Stimulated activated naive CD4-positive, alpha-beta T cell treated with Interleukin-2 at 50 U/mL for 16 hours (primary cell): ENCODE measurements around the gene BET1L.
"Not testable (repeated sequence)": the region's sequence is repeated elsewhere in the genome, so short reads cannot be mapped to it uniquely, and the experiment has no call there.

Experiments
- DNase-seq: peaks from one replicate; lab custom pipeline; 2025; lab: John Stamatoyannopoulos, UW

The BET1L gene

DNA sequence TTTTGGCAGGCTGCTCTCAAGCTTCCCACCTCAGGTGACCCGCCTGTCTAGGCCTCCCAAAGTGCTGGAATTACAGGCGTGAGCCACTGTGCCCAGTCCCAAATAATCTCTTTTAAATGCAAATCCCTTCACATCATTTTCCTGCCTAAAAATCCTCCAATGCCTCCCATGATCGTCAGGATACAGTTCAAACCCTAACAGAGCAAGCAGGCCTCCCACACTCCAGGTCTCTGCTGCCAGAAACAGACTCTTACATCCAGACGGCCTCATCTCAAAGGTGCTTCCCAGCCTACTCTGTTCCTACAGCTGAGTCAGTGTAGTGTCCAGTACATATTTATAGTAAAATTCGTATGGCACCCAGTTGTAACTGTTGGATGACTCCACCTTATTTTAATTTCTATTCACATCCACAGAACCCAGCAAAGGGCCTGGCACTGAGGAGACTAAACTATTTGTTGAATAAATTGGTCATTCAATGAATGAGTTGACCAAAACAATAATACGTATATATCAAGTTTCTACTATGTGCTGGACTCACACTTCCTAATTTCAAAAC, 20.7 kb upstream of the BET1L start:
- DNase-seq, result no peak

GRCh38 chr11:225734-226453, 18.7 kb upstream of the BET1L start:
- DNase-seq, result no peak

DNA sequence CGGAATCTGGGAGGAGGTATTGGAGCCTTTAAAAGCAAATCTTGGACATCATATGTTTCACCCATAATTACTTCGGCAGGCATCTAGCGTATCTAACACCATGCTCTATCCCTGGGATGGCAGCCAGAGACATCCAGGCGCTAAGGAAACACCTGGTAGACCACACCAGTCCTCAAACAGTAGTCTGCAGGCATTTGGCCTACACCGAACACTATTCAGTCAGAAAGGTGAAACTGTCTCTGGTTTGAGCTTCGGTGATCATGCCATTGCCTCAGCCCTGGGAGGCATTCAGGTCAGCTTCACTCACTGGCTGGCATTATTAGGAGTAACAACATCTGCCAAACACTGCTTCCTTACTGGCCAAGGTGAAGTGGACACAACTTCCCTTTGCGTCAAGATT, 17.2 kb upstream of the BET1L start:
- no peak for DNase-seq

DNA sequence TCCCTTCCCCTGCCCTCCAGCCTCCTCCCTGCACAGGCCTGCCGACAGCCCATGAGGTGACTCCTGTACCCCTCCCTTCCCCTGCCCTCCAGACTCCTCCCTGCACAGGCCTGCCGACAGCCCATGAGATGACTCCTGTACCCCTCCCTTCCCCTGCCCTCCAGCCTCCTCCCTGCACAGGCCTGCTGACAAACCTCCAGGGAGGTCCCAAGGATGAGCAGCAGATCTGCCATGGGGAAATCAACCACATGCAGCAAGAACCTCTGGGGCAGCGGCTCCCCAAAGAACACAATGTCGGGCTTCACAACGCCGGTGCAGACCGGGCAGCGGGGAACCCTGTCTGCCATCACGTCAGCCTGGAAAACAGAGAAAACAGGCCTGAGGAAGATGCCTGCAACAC, 16.7 kb upstream of the BET1L start:
- DNase-seq, result no peak

DNA sequence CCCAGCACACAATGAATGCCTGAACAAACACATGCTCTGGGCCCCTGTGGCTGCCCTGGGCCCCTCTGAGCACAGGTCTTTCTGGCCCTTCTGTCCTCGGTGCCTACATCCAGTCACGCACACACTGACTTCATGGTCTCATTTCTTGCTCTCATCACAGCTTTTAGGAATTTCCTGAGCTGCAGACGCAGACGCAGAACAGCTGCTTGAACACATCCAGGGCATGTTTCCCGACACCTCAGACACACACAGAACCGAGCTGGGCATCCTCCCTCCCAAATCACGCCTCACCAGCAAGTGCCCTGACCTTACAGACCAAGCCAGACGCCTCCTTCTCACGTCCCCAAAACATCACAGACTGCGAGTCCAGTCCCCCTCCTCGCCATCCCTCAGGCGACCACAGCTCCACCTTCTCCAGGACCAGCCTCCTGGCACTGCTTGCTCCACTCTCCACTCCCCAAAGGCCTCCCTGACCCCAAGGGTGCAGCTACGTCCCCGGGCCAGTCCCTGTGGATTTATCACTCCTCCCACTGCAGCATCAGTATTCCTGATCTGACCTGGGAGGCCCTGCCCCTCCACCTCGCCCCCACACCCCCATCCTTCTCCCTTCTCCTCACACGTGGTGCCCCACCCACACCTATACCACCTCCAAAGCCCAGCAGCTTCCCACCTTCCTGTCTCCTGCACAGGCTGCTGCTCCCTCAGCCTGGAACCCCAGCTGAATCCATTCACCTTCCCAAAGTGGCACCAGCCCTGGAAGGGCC, 16.0 kb upstream of the BET1L start:
- no peak for DNase-seq

DNA sequence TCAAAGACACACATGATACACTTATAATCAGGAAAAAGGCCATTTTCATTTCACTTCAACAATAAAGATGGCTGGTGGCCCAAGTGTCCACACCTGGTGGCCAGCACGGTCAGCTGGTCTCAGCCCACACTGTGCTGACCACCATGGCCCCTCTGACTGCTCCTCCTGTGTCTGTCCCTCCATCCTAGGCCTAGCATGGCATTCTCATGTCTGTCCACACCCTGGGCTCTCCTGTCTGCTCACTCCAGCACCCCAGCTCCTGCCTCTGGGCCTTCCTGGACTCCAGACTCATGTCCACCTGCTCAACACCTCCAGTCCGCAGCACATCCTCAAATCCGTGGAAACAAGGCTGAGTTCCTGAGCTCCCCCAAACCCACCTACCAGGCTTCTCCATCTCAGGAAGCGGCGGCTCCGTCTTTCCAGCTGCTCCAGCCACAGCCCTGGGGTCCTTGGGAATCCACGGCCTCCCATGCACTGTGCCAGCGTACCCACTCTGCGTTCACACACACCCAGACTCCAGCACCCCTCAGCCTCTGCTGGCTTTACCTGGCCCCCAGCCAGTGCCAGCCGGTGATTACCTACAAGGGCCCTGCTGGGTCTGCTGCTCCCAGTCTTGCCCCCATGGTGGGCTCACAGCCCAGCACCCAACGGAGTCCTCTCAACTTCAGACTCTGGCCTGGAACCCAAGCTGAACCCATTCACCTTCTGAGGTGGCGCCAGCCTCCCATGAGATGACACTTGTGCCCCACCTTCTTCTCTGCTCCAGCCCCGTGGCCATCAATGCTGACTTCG, 15.0 kb upstream of the BET1L start:
- DNase-seq, result no peak

GRCh38 chr11:221539-221938, 14.3 kb upstream of the BET1L start:
- DNase-seq, result no peak

GRCh38 chr11:220641-221215, 13.5 kb upstream of the BET1L start:
- not testable (repeated sequence) for DNase-seq

DNA sequence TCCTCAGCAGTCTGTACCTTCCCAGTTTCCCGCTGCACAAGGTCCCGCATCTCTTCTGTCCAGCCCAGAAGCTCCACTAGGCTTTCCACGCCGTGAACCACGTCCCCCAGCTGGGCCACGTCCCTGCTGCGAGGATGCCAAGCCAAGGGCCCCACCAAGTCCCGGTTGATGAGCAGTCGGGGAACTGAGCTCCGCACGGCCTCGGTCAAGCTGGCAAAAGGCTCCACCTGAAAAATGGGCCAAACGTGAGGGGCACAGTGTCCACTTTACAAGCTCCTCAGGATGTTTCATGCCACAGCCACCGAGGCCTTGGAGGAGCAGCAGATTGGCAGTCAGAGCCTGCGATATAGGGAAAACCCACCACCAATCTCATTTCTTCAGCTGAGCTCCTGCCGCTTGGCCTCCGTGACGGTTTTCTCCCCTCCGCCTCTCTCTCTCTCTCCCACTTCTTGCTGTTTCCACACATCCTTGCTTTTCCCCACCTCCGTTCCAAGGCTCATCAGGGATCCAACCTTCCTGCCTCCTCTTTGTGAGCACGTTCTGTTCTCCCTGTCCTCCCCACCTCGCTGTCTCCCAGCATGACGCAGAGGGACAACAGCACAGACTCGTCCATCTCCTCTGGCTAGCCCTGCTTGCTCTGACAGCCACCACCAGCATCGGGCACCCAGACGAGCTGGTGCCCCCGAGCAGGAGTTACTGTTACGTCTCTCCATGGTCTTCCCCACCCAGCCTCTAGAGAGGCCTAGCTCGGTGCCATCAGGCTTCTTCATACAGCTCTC, 11.8 kb upstream of the BET1L start:
- DNase-seq, result no peak

DNA sequence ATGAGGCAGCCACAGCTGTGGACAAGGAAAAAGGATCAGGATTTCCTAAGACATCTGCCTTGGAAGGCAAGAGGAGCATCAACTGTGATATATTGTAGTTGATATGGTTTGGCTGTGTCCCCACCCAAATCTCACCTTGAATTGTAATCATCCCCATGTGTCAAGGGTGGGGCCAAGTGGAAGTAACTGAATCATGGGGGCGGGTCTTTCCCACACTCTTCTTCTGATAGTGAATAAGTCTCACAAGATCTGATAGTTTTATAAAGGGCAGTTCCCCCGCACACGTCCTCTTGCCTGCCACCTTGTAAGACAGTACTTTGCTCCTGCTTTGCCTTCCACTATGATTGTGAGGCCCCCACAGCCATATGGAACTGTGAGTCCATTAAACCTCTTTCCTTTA, 10.5 kb upstream of the BET1L start:
- no peak for DNase-seq

- DNase-seq, result no peak
Measured at GRCh38 chr11:216081-216974, 9.1 kb upstream of the BET1L start.

DNA sequence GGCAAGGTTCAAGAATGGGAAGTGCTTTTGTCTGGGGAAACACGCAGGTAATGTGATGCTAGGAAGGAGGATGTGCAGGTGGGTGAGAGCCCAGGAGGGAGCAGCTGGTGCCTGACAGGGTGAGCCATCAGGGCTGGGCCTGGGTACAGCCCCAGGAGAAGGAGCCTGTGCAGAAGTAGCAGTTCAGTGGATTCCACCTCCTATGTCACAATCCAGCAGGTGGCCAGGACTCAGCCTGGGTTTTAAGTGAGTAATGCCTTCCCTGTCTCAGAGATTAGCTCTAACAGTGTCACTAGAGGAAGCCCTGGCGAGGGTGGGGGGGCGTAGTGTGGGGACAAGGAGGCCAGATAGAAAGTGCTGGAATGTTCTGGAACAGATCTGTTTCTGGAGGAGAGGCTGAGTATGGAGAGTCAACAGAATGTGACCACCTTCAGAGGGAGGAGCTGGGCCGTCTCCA, 8.4 kb upstream of the BET1L start:
- DNase-seq, result no peak

DNA sequence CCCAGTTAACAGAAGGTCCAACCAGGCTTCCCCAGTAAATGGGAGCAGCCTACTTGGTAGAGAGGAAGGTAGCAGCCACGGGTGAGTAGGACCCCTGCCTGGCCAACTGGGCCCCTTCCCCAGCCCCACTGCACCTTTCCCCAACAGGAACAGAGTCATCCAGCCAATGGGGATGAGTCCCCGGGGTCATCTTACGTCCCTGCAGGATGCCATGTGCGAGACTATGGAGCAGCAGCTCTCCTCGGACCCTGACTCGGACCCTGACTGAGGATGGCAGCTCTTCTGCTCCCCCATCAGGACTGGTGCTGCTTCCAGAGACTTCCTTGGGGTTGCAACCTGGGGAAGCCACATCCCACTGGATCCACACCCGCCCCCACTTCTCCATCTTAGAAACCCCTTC, 6.9 kb upstream of the BET1L start:
- DNase-seq, result no peak

DNA sequence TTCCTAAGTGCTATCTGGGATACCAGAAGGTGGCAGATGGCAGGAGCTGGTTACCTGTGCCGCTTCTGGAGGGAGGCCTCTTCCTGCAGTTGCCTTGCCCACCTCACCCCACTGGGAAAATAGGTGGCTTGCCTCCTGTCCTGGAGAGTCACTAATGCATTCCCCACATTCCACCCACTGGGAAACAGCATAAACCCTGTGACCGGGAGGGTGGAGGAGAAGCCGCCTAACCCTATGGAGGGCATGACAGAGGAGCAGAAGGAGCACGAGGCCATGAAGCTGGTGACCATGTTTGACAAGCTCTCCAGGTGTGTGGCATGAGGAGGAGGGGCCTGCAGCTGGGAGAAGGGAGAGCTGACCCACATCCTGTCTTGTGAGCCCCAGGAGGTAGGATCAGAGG, 5.9 kb upstream of the BET1L start:
- no peak for DNase-seq

GRCh38 chr11:212150-213100, 5.2 kb upstream of the BET1L start:
- no peak for DNase-seq

DNA sequence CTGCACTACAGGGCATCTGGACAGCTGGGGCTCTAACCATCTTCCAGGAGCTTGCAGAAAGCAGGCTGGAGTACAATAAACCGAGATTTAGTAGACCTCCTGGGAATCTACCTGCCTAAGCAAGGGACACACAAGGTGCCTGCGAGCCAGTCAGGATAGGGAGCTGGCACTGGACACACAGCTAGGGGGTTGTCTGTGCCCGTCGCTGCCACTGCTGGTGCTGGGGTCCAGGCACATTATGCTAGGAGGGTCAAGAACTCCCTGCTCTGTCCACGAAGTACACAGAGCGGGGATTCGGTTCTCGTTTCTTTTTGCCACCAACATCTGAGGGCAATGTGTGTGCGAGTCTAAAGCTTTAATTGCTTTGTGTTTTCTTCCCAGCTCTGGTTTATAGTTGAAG, 4.5 kb upstream of the BET1L start:
- no peak for DNase-seq

- no peak for DNase-seq
Measured at GRCh38 chr11:211295-211694, 4.1 kb upstream of the BET1L start.

- no peak for DNase-seq
Measured at GRCh38 chr11:210803-211180, 3.6 kb upstream of the BET1L start.

GRCh38 chr11:210122-210802, 3.1 kb upstream of the BET1L start:
- no peak for DNase-seq
